Posterior cingulate gyrus (tissue), 11 donors: ENCODE measurements around the gene CYP11A1.
"Not testable (repeated sequence)": the region's sequence is repeated elsewhere in the genome, so short reads cannot be mapped to it uniquely, and the experiment has no call there.

Source experiments
- DNase-seq, 10 donors: peaks; one replicate each; pipeline versions ENCODE4 v3.0.0 to v3.0.0-alpha.2; 2020 to 2021; ENCODE audit warnings: mixed read lengths in 3 of 10
- intact Hi-C: fragments of 100-400 bp; cut with DNase I; formaldehyde crosslinking; loops from one replicate; pipeline ENCODE4 v1.15.1; 2023

Gene CYP11A1

GRCh38 chr15:74400915-74401757 lies 33.7 kb upstream of the CYP11A1 start:
- no peak for DNase-seq
- intact Hi-C loops: no loop called here

GRCh38 chr15:74400313-74400860 lies 32.9 kb upstream of the CYP11A1 start:
- intact Hi-C loops: no loop called here
- no peak for DNase-seq

- intact Hi-C loops: no loop called here
- no peak for DNase-seq
These were observed 32.3 kb upstream of the CYP11A1 start for GRCh38 chr15:74399511-74400312.

GRCh38 chr15:74399100-74399499 lies 31.7 kb upstream of the CYP11A1 start:
- intact Hi-C loops: no loop called here
- DNase-seq: no peak

GRCh38 chr15:74398183-74398582 lies 30.7 kb upstream of the CYP11A1 start:
- DNase-seq: no peak
- intact Hi-C loops: no loop called here

GRCh38 chr15:74397239-74398068 lies 30.0 kb upstream of the CYP11A1 start:
- DNase-seq: no peak
- intact Hi-C loops: no loop called here

GRCh38 chr15:74396445-74397238 lies 29.2 kb upstream of the CYP11A1 start:
- DNase-seq: no peak
- intact Hi-C loops: no loop called here

GRCh38 chr15:74396146-74396438 lies 28.6 kb upstream of the CYP11A1 start:
- intact Hi-C loops: no loop called here
- DNase-seq: no peak

GRCh38 chr15:74395319-74396145 lies 28.1 kb upstream of the CYP11A1 start:
- intact Hi-C loops: no loop called here
- no peak for DNase-seq

- intact Hi-C loops: no loop called here
- DNase-seq: no peak
These were observed 26.8 kb upstream of the CYP11A1 start for GRCh38 chr15:74394090-74394846.

GRCh38 chr15:74393423-74393822 lies 26.0 kb upstream of the CYP11A1 start:
- intact Hi-C loops: no loop called here

GRCh38 chr15:74392902-74393301 lies 25.5 kb upstream of the CYP11A1 start:
- intact Hi-C loops: no loop called here
- no peak for DNase-seq

More at GRCh38 chr15:74393423-74393822, 26.0 kb upstream of the CYP11A1 start:
- no peak for DNase-seq

GRCh38 chr15:74392451-74392830 lies 25.0 kb upstream of the CYP11A1 start:
- intact Hi-C loops: no loop called here
- DNase-seq: peak; percentile 52 to 96 (median 70)

- no peak for DNase-seq
- intact Hi-C loops: no loop called here
These were observed 24.4 kb upstream of the CYP11A1 start for GRCh38 chr15:74391582-74392450.

GRCh38 chr15:74390647-74391288 lies 23.3 kb upstream of the CYP11A1 start:
- intact Hi-C loops: no loop called here
- DNase-seq: no peak

GRCh38 chr15:74390049-74390646 lies 22.7 kb upstream of the CYP11A1 start:
- DNase-seq, intact Hi-C loops: not testable (repeated sequence)
